PC-9 (cell line): ENCODE results near the gene TENT5C.

Source experiments
- CTCF ChIP-seq: fragments of 200-600 bp; sonication (generic); conservative IDR thresholded peaks from 2 replicates; pipeline ENCODE4 v1.6.1; 2017; ENCODE audit warnings: mixed run types, antibody characterized with exemption, mild to moderate bottlenecking, moderate library complexity
- EZH2 ChIP-seq: fragments of 200-600 bp; sonication (generic); IDR thresholded peaks from 2 replicates; pipeline ENCODE4 v1.8.0; 2017; ENCODE audit warnings: antibody characterized with exemption, low read depth

GRCh38 chr1:117586747-117587498 lies 18.9 kb upstream of the TENT5C start:
- TF ChIP-seq CTCF (no peak), EZH2 (no peak)
